HCT116 (cell line): ENCODE data around the gene FNDC11. TPM values are rescaled to one million over a fixed set of nuclear protein-coding genes. Genes with fewer than 3 reads are reported as not detected.

Experiments used
- ATAC-seq: fragments of 200-7000 bp; cut with Tn5 transposase; 2 replicates; pipeline ENCODE4 v1.9.1; 2020; ENCODE audit warnings: mild to moderate bottlenecking, moderate library complexity
- BruUV-seq: library from RNA; stranded (reverse); fragments of 400-500 nt; replicated peaks from 2 replicates; lab custom pipeline; 2021; lab: Mats Ljungman, UMichigan
- CTCF ChIA-PET: fragments of 300-600 bp; sonication (Branson Sonifier 250); formaldehyde crosslinking; loops from one replicate; lab custom pipeline; 2021; ENCODE audit warnings: antibody characterized with exemption; lab: Charles Lee
- POLR2A ChIA-PET: fragments of 300-600, 350-600 bp; sonication (Branson Sonifier 250); formaldehyde crosslinking; loops from one replicate; lab custom pipeline; 2021; ENCODE audit warnings: antibody characterized with exemption; lab: Charles Lee
- RAD21 ChIA-PET, 2 experiments: fragments of 300-600 bp; sonication (Branson Sonifier 250); formaldehyde crosslinking; loops; one replicate each; lab custom pipeline; 2023; ENCODE audit warnings: low total read pairs in 2 of 2; ENCODE audit not compliant: uncharacterized antibody in 2 of 2, unreplicated experiment in 2 of 2, low non-redundant PET in 1 of 2; lab: Charles Lee
- DNase-seq: peaks from one replicate; pipeline ENCODE4 v3.0.0-alpha.2; 2010; ENCODE audit warnings: low read depth, low spot score
- H2AFZ ChIP-seq: fragments of 200-600 bp; shearing (Covaris generic), sonication (generic); 2 replicates; pipeline ENCODE4 v1.6.1; 2017; ENCODE audit warnings: low read depth, mixed run types, mixed read lengths, antibody characterized with exemption, low read length; ENCODE audit not compliant: poor library complexity, severe bottlenecking
- H3K27ac ChIP-seq: 2 replicates; pipeline ENCODE4 v1.5.1; 2012; ENCODE audit warnings: low read depth, low read length
- H3K27me3 ChIP-seq: fragments of 200-600 bp; sonication (generic); 2 replicates; pipeline ENCODE4 v1.6.1; 2016; ENCODE audit warnings: mixed run types, low read length, mixed read lengths; ENCODE audit not compliant: insufficient read depth
- H3K36me3 ChIP-seq, 2 experiments: fragments of 200-500 bp in 1 of 2; fragments of 200-600 bp in 1 of 2; sonication (Bioruptor generic) in 1 of 2; sonication (generic) in 1 of 2; 2 replicates each; pipeline versions ENCODE4 v1.5.1 to v1.6.1; 2014 to 2016; ENCODE audit warnings: low read length in 2 of 2, inconsistent platforms in 1 of 2, mixed read lengths in 1 of 2, mixed run types in 1 of 2; ENCODE audit not compliant: insufficient read depth in 2 of 2, control insufficient read depth in 1 of 2
- H3K4me1 ChIP-seq, 2 experiments: fragments of 200-600 bp in 1 of 2; sonication (generic) in 1 of 2; 2 replicates each; pipeline versions ENCODE4 v1.5.1 to v1.6.1; 2012 to 2017; ENCODE audit warnings: low read length in 2 of 2, inconsistent platforms in 1 of 2, mild to moderate bottlenecking in 1 of 2, mixed read lengths in 1 of 2, mixed run types in 1 of 2, moderate library complexity in 1 of 2; ENCODE audit not compliant: insufficient read depth in 2 of 2, control insufficient read depth in 1 of 2
- H3K4me2 ChIP-seq: fragments of 200-600 bp; sonication (generic); 2 replicates; pipeline ENCODE4 v1.6.1; 2017; ENCODE audit warnings: mixed run types, low read length, mixed read lengths
- H3K4me3 ChIP-seq, 2 experiments: fragments of 200-600 bp in 1 of 2; sonication (generic) in 1 of 2; replicated peaks in 1 of 2; 2 replicates each; pipeline ENCODE4 v1.5.1; 2011 to 2016; ENCODE audit warnings: low read length in 2 of 2, control low read depth in 1 of 2, low read depth in 1 of 2, mild to moderate bottlenecking in 1 of 2, mixed read lengths in 1 of 2, mixed run types in 1 of 2
- H3K79me2 ChIP-seq: fragments of 200-600 bp; sonication (generic); 2 replicates; pipeline ENCODE4 v1.6.1; 2017; ENCODE audit warnings: mild to moderate bottlenecking, mixed run types, low read length, moderate library complexity, mixed read lengths; ENCODE audit not compliant: insufficient read depth
- H3K9ac ChIP-seq: fragments of 200-600 bp; sonication (generic); 2 replicates; pipeline ENCODE4 v1.6.1; 2016; ENCODE audit warnings: low read length, mixed read lengths
- H3K9me2 ChIP-seq: fragments of 200-600 bp; sonication (generic), shearing (Covaris generic); 2 replicates; pipeline ENCODE4 v1.6.1; 2017; ENCODE audit warnings: mixed run types, mild to moderate bottlenecking, moderate library complexity; ENCODE audit not compliant: insufficient read depth
- H3K9me3 ChIP-seq, 2 experiments: fragments of 200-500 bp in 1 of 2; fragments of 200-600 bp in 1 of 2; sonication (Bioruptor generic) in 1 of 2; sonication (generic) in 1 of 2; 2 replicates each; pipeline ENCODE4 v1.6.1; 2014 to 2017; ENCODE audit warnings: low read length in 2 of 2, mixed read lengths in 2 of 2, inconsistent platforms in 1 of 2, low read depth in 1 of 2, mild to moderate bottlenecking in 1 of 2, mixed run types in 1 of 2, moderate library complexity in 1 of 2; ENCODE audit not compliant: control insufficient read depth in 1 of 2, insufficient read depth in 1 of 2
- H4K20me1 ChIP-seq: fragments of 200-600 bp; sonication (generic), shearing (Covaris generic); 2 replicates; pipeline ENCODE4 v1.6.1; 2017; ENCODE audit warnings: mixed run types, mild to moderate bottlenecking, moderate library complexity; ENCODE audit not compliant: insufficient read depth
- CBX3 ChIP-seq: IDR thresholded peaks from 2 replicates; pipeline ENCODE4 v1.6.1; 2012; ENCODE audit warnings: low read depth
- CEBPB ChIP-seq: IDR thresholded peaks from 2 replicates; pipeline ENCODE4 v1.6.1; 2012; ENCODE audit warnings: low read depth
- ELF1 ChIP-seq: IDR thresholded peaks from 2 replicates; pipeline ENCODE4 v1.6.1; 2012; ENCODE audit warnings: low read depth, borderline replicate concordance
- EZH2phosphoT487 ChIP-seq: fragments of 200-600 bp; IDR thresholded peaks from 2 replicates; pipeline ENCODE4 v1.6.1; 2018; ENCODE audit warnings: antibody characterized with exemption, borderline replicate concordance
- FOSL1 ChIP-seq: IDR thresholded peaks from 2 replicates; pipeline ENCODE4 v1.6.1; 2012; ENCODE audit warnings: low read depth
- POLR2A ChIP-seq: IDR thresholded peaks from 2 replicates; pipeline ENCODE4 v1.7.0; 2011; ENCODE audit warnings: borderline replicate concordance; ENCODE audit not compliant: insufficient read depth, insufficient read length; ENCODE audit errors: extremely low read depth
- POLR2AphosphoS5 ChIP-seq: IDR thresholded peaks from 2 replicates; pipeline ENCODE4 v1.6.1; 2011; ENCODE audit warnings: mild to moderate bottlenecking, low read depth, low read length, moderate library complexity
- RAD21 ChIP-seq: IDR thresholded peaks from 2 replicates; pipeline ENCODE4 v1.6.1; 2012; ENCODE audit warnings: low read depth, mild to moderate bottlenecking
- SIN3A ChIP-seq: IDR thresholded peaks from 2 replicates; pipeline ENCODE4 v1.6.1; 2012; ENCODE audit warnings: low read depth
- SP1 ChIP-seq: IDR thresholded peaks from 2 replicates; pipeline ENCODE4 v1.6.1; 2012; ENCODE audit warnings: low read depth
- SRF ChIP-seq: IDR thresholded peaks from 2 replicates; pipeline ENCODE4 v1.6.1; 2012; ENCODE audit warnings: low read depth
- TCF7L2 ChIP-seq: IDR thresholded peaks from 2 replicates; pipeline ENCODE4 v1.7.0; 2011; ENCODE audit warnings: borderline replicate concordance, inconsistent platforms; ENCODE audit not compliant: insufficient read depth, insufficient read length; ENCODE audit errors: extremely low read depth
- YY1 ChIP-seq: IDR thresholded peaks from 2 replicates; pipeline ENCODE4 v1.6.1; 2011; ENCODE audit warnings: low read length, low read depth, moderate library complexity, mild to moderate bottlenecking; ENCODE audit not compliant: insufficient replicate concordance; ENCODE audit errors: extremely low read depth
- intact Hi-C: fragments of 100-400 bp; cut with micrococcal nuclease; formaldehyde crosslinking; loops from 2 replicates; pipeline ENCODE4 v1.10.0; 2022
- total RNA-seq: library from RNA; stranded (reverse); gene quantifications from one replicate; pipeline ENCODE4 v1.2.1, GENCODE V29; 2021; ENCODE audit not compliant: unreplicated experiment
- TF ChIP-seq, protein P1 (sequence below): IDR thresholded peaks from 2 replicates; pipeline ENCODE4 v1.6.1; 2012; ENCODE audit warnings: low read depth
- TF ChIP-seq, protein P2 (sequence below): IDR thresholded peaks from 2 replicates; pipeline ENCODE4 v1.6.1; 2012
- TF ChIP-seq, protein P3 (sequence below): IDR thresholded peaks from 2 replicates; pipeline ENCODE4 v1.6.1; 2012

Gene FNDC11
- total RNA-seq, 1 experiment from 2014 or later, result 5.5 TPM

DNA sequence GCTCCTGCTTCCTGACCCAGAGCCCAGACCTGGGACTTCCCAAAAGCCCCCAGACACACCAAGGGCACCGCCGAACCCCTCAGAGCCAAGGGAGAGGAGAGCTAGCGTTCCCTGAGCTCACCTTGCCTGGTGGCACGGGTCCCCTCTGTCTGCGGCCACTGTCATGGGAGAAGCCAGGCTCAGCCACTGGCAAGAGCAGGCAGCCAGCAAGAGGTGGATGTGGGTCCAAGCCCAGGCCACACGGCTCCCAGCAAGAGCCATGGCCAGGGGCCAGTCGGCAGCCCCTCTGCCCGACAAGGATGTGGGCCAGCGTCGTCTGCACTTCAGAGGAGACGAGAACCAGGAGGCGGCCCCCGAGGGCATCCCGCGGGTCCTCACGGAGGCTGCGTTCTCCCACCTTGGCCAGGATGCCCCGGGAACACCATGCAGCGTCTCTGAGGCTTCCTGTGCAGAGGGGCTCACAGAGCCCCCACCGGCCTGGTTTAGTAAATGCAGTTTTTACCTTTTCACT, 35.6 kb upstream of the FNDC11 start (continued):
- TF ChIP-seq, protein P1, sequence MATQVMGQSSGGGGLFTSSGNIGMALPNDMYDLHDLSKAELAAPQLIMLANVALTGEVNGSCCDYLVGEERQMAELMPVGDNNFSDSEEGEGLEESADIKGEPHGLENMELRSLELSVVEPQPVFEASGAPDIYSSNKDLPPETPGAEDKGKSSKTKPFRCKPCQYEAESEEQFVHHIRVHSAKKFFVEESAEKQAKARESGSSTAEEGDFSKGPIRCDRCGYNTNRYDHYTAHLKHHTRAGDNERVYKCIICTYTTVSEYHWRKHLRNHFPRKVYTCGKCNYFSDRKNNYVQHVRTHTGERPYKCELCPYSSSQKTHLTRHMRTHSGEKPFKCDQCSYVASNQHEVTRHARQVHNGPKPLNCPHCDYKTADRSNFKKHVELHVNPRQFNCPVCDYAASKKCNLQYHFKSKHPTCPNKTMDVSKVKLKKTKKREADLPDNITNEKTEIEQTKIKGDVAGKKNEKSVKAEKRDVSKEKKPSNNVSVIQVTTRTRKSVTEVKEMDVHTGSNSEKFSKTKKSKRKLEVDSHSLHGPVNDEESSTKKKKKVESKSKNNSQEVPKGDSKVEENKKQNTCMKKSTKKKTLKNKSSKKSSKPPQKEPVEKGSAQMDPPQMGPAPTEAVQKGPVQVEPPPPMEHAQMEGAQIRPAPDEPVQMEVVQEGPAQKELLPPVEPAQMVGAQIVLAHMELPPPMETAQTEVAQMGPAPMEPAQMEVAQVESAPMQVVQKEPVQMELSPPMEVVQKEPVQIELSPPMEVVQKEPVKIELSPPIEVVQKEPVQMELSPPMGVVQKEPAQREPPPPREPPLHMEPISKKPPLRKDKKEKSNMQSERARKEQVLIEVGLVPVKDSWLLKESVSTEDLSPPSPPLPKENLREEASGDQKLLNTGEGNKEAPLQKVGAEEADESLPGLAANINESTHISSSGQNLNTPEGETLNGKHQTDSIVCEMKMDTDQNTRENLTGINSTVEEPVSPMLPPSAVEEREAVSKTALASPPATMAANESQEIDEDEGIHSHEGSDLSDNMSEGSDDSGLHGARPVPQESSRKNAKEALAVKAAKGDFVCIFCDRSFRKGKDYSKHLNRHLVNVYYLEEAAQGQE, result no peak
- TF ChIP-seq SIN3A (no peak), YY1 (no peak), CEBPB (no peak)
- TF ChIP-seq, protein P2, sequence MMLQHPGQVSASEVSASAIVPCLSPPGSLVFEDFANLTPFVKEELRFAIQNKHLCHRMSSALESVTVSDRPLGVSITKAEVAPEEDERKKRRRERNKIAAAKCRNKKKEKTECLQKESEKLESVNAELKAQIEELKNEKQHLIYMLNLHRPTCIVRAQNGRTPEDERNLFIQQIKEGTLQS, result no peak

DNA sequence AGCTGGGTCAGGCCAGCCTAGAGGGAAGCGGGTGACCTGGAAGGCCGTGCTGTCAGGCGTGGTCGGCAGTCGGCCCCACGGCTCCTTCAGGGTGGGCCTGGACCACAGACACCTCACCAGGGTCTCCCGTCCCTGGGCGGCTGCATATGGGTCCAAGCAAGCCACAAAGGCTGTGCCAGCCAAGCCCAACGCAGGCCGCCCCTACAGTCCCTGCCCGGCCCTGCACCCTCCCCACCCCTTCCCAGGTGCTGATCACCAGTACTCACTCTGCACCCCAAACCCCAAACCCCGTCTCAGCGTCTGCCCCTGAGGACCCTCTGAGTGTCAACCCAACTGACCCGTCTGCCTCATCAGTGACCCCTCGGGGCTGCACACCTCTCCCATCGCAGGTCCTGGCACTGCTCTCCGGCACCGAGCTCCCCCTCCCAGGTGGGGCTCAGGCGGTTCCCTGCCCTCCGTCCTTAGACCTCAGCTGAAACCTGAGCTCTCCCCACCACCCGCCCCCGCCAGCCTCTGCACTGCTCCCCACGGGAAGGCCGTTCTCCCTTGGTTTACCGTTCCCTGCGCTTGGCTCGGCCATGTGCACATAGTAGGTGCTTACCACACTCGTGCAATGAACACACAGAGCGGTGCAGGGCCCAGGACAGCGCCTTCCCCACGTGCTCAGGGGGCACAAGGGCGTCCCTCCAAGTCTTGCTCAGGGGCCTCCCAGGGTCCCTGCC, 34.9 kb upstream of the FNDC11 start:
- Histone ChIP-seq H3K36me3 (peaks cover 6 to 24% of the 10 kb centered on the region in 2 experiments), H3K27ac (peak overlapping the region; percentile 98), H3K79me2 (peaks cover 21% of the 10 kb centered on the region), H3K4me1 (peaks cover 5 to 34% of the 10 kb centered on the region in 2 experiments; a peak in 3 of 4 replicates), H4K20me1 (no peaks in the 10 kb centered on the region), H3K9me3 (peaks cover 5 to 7% of the 10 kb centered on the region in 2 experiments; a peak in 2 of 4 replicates), H3K9me2 (no peaks in the 10 kb centered on the region), H3K9ac (peak overlapping the region; percentile 94), H3K4me2 (peak overlapping the region; percentile 93), H2AFZ (no peak overlapping the region), H3K4me3 (peak overlapping the region; percentile 89 to 97), H3K27me3 (no peaks in the 10 kb centered on the region)
- ATAC-seq (no peak), DNase-seq (no peak)
- intact Hi-C loops, result no loop called here
- ChIA-PET RAD21 (no interaction called here), CTCF (interaction anchor here (1.9 kb wide), 1 partner anchor 455 kb away, joined by 5 read pairs; no protein-coding TSS in a partner anchor), POLR2A (no interaction called here)
- no TSS peak for BruUV-seq
- no peak for TF ChIP-seq SP1
- TF ChIP-seq, protein P3, sequence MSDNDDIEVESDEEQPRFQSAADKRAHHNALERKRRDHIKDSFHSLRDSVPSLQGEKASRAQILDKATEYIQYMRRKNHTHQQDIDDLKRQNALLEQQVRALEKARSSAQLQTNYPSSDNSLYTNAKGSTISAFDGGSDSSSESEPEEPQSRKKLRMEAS, result no peak
- TF ChIP-seq, protein P1, result no peak
- no peak for TF ChIP-seq CEBPB
- TF ChIP-seq POLR2AphosphoS5, result no peak
- no peak for TF ChIP-seq POLR2A
- TF ChIP-seq, protein P2, result no peak
- TF ChIP-seq RAD21, result no peak
- TF ChIP-seq FOSL1, result no peak
- TF ChIP-seq TCF7L2, result no peak
- no peak for TF ChIP-seq ELF1
- no peak for TF ChIP-seq EZH2phosphoT487
- TF ChIP-seq CBX3, result no peak
- no peak for TF ChIP-seq SIN3A
- TF ChIP-seq SRF, result no peak
